WERI-Rb-1 (cell line): Measurements from ENCODE around the gene BNC2.

Experiments used
- DNase-seq: peaks from one replicate; pipeline ENCODE4 v3.0.0-alpha.2; 2020
- H3K27ac ChIP-seq: fragments of 250-450 bp; sonication (Bioruptor Pico); 2 replicates; pipeline ENCODE4 v1.5.1; 2020; ENCODE audit warnings: mild to moderate bottlenecking, moderate library complexity
- H3K27me3 ChIP-seq: fragments of 250-450 bp; sonication (Bioruptor Pico); 2 replicates; pipeline ENCODE4 v1.5.1; 2021; ENCODE audit warnings: mild to moderate bottlenecking, low read depth, moderate library complexity; ENCODE audit not compliant: insufficient read depth, severe bottlenecking
- H3K36me3 ChIP-seq: fragments of 250-450 bp; sonication (Bioruptor Pico); 2 replicates; pipeline ENCODE4 v1.5.1; 2020; ENCODE audit warnings: mild to moderate bottlenecking, moderate library complexity
- H3K4me3 ChIP-seq: 2 replicates; pipeline ENCODE4 v1.5.1; 2011; ENCODE audit warnings: low read depth, mild to moderate bottlenecking, control low read depth, low read length
- H3K9me3 ChIP-seq: fragments of 250-450 bp; sonication (Bioruptor Pico); 2 replicates; pipeline ENCODE4 v1.5.1; 2021; ENCODE audit warnings: mild to moderate bottlenecking, moderate library complexity; ENCODE audit not compliant: severe bottlenecking
- TF ChIP-seq, protein P1 (sequence below): IDR thresholded peaks from 2 replicates; pipeline ENCODE4 v1.5.1; 2011; ENCODE audit warnings: low read depth, mild to moderate bottlenecking, control low read depth, inconsistent platforms, low read length

Gene BNC2

DNA sequence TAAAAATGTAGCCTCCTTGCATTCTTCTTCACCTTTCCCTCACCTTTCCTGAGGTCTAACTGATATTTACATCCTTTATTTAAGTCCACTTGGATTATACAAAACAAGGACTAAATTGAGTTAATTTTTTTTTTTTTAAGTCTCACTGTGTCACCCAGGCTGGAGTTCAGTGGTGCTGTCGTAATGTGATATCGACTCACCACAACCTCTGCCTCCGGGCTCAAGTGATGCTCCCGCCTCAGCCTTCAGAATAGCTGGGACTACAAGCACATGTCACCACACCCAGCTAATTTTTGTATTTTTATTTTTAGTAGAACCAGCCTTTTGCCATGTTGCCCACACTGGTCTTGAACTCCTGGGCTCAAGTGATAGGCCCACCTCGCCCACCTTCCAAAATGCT is 195.3 kb downstream of the BNC2 start:
- Histone ChIP-seq H3K27me3 (no peaks in the 10 kb centered on the region), H3K9me3 (no peaks in the 10 kb centered on the region), H3K27ac (no peak overlapping the region), H3K4me3 (no peak overlapping the region), H3K36me3 (no peaks in the 10 kb centered on the region)
- TF ChIP-seq, protein P1, sequence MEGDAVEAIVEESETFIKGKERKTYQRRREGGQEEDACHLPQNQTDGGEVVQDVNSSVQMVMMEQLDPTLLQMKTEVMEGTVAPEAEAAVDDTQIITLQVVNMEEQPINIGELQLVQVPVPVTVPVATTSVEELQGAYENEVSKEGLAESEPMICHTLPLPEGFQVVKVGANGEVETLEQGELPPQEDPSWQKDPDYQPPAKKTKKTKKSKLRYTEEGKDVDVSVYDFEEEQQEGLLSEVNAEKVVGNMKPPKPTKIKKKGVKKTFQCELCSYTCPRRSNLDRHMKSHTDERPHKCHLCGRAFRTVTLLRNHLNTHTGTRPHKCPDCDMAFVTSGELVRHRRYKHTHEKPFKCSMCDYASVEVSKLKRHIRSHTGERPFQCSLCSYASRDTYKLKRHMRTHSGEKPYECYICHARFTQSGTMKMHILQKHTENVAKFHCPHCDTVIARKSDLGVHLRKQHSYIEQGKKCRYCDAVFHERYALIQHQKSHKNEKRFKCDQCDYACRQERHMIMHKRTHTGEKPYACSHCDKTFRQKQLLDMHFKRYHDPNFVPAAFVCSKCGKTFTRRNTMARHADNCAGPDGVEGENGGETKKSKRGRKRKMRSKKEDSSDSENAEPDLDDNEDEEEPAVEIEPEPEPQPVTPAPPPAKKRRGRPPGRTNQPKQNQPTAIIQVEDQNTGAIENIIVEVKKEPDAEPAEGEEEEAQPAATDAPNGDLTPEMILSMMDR, result no peak
- no peak for DNase-seq

DNA sequence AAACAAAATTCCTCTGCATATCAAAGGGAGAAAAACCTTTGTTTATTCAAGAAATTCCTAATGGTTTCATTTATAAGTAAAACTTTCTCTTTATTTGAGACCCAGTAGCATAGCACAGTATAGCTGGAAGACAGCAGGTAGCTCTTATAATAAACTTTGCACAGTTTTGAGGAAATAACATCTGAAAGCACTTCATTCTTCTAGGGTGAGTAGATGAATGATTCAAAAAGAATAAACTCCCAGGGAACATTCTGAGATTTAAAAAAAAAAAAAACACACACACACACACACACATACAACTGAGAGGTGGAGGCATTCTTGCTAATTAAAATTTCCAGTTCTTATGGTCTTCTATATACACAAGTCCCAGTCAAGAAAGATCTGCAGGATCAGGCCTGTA is 197.3 kb downstream of the BNC2 start:
- Histone ChIP-seq H3K27me3 (no peaks in the 10 kb centered on the region), H3K27ac (no peak overlapping the region), H3K9me3 (no peaks in the 10 kb centered on the region), H3K4me3 (no peak overlapping the region), H3K36me3 (no peaks in the 10 kb centered on the region)
- no peak for DNase-seq
- TF ChIP-seq, protein P1, result no peak

DNA sequence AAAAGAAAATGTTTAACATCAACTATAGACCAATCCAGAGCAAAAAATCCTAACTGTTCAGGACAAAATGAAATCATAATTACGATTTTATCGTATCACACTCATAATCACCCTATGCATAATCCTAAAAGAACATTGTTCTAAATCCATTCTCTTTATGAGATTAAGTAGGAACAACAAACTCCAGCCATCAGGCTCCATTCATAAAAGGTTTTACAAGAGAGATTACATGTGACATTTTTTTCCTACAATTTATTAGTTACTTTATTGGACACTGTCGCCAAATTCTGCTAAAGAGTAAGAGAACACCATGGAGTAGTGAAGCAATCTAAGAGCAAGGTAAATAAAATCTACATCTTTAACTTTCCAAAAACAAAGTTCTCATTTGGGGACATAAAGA is 198.0 kb downstream of the BNC2 start:
- TF ChIP-seq, protein P1, result no peak

DNA sequence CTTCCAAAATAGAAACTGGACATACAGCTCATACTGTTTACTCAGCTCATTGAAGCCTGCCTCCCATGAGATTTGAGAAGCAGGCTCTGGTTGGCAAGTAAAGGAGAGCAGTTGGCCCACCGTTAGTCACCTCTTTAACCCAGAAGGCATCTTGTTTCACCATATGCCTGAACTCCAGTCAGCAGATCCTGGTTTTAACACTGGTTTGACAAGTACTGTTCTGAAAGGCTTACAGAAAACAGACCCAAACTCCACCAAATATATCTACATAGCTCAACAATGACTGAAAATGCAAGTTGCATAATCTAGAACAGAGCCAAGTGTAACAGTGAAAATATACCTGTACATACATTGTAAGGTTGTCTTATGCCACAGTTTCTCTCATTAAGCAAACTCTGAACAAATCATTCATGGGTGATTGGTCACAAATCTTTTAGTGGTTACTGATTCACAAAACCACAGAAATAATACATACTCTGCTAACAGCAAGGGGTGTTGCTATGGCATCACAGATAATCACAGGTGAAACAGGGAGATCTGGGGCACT is 198.8 kb downstream of the BNC2 start:
- Histone ChIP-seq H3K27me3 (no peaks in the 10 kb centered on the region), H3K4me3 (no peak overlapping the region), H3K27ac (no peak overlapping the region), H3K36me3 (no peaks in the 10 kb centered on the region), H3K9me3 (no peaks in the 10 kb centered on the region)
- TF ChIP-seq, protein P1, result no peak
- no peak for DNase-seq

More for the DNA sequence above, 198.0 kb downstream of the BNC2 start:
- Histone ChIP-seq H3K9me3 (no peaks in the 10 kb centered on the region), H3K4me3 (no peak overlapping the region), H3K27ac (no peak overlapping the region), H3K36me3 (no peaks in the 10 kb centered on the region), H3K27me3 (no peaks in the 10 kb centered on the region)
- no peak for DNase-seq

DNA sequence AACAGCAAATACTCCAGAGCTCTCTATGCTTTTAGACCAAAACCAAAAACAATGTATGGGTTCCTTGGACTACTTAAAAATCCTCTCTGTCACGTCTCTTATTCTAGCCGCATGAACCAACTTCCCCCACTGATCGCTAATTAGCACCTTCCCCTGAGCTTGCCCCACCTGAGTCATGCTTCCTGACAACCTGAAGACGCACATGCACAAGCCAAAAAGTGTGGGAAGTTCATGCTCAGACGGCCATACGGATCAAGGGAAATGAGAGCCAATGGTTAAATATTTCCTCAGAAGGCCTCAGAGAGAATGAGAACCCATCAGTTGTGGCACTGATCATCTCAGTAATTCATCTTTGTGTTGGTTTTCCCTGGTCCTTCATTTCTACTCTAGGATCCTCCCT is 199.7 kb downstream of the BNC2 start:
- no peaks in the 10 kb centered on the region for H3K36me3 ChIP-seq

More for the DNA sequence above, 199.7 kb downstream of the BNC2 start:
- no peaks in the 10 kb centered on the region for H3K9me3 ChIP-seq
- TF ChIP-seq, protein P1, result no peak
- H3K27ac ChIP-seq, result no peak overlapping the region
- no peak overlapping the region for H3K4me3 ChIP-seq
- DNase-seq, result no peak
- H3K27me3 ChIP-seq, result no peaks in the 10 kb centered on the region
